HepG2 (cell line): ENCODE measurements around the gene ATP6V0A1. TPM values are rescaled to one million over a fixed set of nuclear protein-coding genes. Genes with fewer than 3 reads are reported as not detected.

Source experiments
- BRD4 ChIP-seq: sonication (generic); formaldehyde crosslinking; IDR thresholded peaks from 2 replicates; pipeline ENCODE4 v1.4.0; 2020; ENCODE audit warnings: missing genetic modification reagents
- BRF2 ChIP-seq: sonication (generic); formaldehyde crosslinking; IDR thresholded peaks from 2 replicates; pipeline ENCODE4 v1.8.1; 2022; ENCODE audit warnings: mild to moderate bottlenecking, missing genetic modification reagents
- DPF2 ChIP-seq: sonication (generic); formaldehyde crosslinking; IDR thresholded peaks from 2 replicates; pipeline ENCODE4 v1.4.0; 2020; ENCODE audit warnings: mild to moderate bottlenecking, low read depth, missing genetic modification reagents, borderline replicate concordance
- DR1 ChIP-seq: sonication (generic); formaldehyde crosslinking; IDR thresholded peaks from 2 replicates; pipeline ENCODE4 v1.8.0; 2021; ENCODE audit warnings: mild to moderate bottlenecking, missing genetic modification reagents, inconsistent platforms
- HNF4A ChIP-seq: sonication (generic); formaldehyde crosslinking; IDR thresholded peaks from 2 replicates; pipeline ENCODE4 v1.4.0; 2020; ENCODE audit warnings: missing genetic modification reagents
- HNRNPLL ChIP-seq: fragments of 200-400 bp; formaldehyde crosslinking; IDR thresholded peaks from 2 replicates; pipeline ENCODE4 v1.6.1; 2017; ENCODE audit warnings: mild to moderate bottlenecking, low read depth, low read length; ENCODE audit not compliant: poor library complexity, severe bottlenecking
- ISL2 ChIP-seq: sonication (generic); formaldehyde crosslinking; IDR thresholded peaks from 2 replicates; pipeline ENCODE4 v1.5.0; 2020; ENCODE audit warnings: missing genetic modification reagents
- KAT8 ChIP-seq: IDR thresholded peaks from 2 replicates; pipeline ENCODE4 v1.6.1; 2016; ENCODE audit warnings: missing genetic modification reagents, missing compliant biosample characterization
- NFYB ChIP-seq: sonication (generic); formaldehyde crosslinking; IDR thresholded peaks from 2 replicates; pipeline ENCODE4 v1.4.0; 2020; ENCODE audit warnings: missing genetic modification reagents
- PAWR ChIP-seq: sonication (generic); formaldehyde crosslinking; IDR thresholded peaks from 2 replicates; pipeline ENCODE4 v1.4.0; 2020; ENCODE audit warnings: missing genetic modification reagents, mild to moderate bottlenecking, borderline replicate concordance
- PLRG1 ChIP-seq: fragments of 450-650 bp; conservative IDR thresholded peaks from 2 replicates; pipeline ENCODE4 v1.6.1; 2016
- POLR2A ChIP-seq, 2 experiments: IDR thresholded peaks; 2 replicates each; pipeline ENCODE4 v1.6.1; 2011; ENCODE audit warnings: low read depth in 2 of 2, low read length in 2 of 2, mild to moderate bottlenecking in 1 of 2, moderate library complexity in 1 of 2; ENCODE audit not compliant: insufficient read depth in 1 of 2
- POLR2AphosphoS5 ChIP-seq: IDR thresholded peaks from 2 replicates; pipeline ENCODE4 v1.6.1; 2012; ENCODE audit warnings: low read depth, low read length
- RORA ChIP-seq: sonication (generic); formaldehyde crosslinking; IDR thresholded peaks from 2 replicates; pipeline ENCODE4 v1.5.0; 2020; ENCODE audit warnings: mild to moderate bottlenecking, missing genetic modification reagents, moderate library complexity
- SAP130 ChIP-seq: IDR thresholded peaks from 2 replicates; pipeline ENCODE4 v1.6.1; 2016; ENCODE audit warnings: low read depth
- SP2 ChIP-seq: sonication (generic); formaldehyde crosslinking; IDR thresholded peaks from 2 replicates; pipeline ENCODE4 v1.5.1; 2020; ENCODE audit warnings: mild to moderate bottlenecking, missing genetic modification reagents
- TERF1 ChIP-seq: sonication (generic); formaldehyde crosslinking; IDR thresholded peaks from 2 replicates; pipeline ENCODE4 v1.8.0; 2022; ENCODE audit warnings: mild to moderate bottlenecking, missing genetic modification reagents, moderate library complexity
- ZBTB49 ChIP-seq: sonication (generic); formaldehyde crosslinking; IDR thresholded peaks from 2 replicates; pipeline ENCODE4 v1.4.0; 2020; ENCODE audit warnings: missing genetic modification reagents, borderline replicate concordance
- ZFP62 ChIP-seq: sonication (generic); formaldehyde crosslinking; IDR thresholded peaks from 2 replicates; pipeline ENCODE4 v1.4.0; 2020; ENCODE audit warnings: missing genetic modification reagents
- ZNF234 ChIP-seq: sonication (generic); formaldehyde crosslinking; conservative IDR thresholded peaks from 2 replicates; pipeline ENCODE4 v1.5.1; 2020; ENCODE audit warnings: mild to moderate bottlenecking, missing genetic modification reagents
- ZNF503 ChIP-seq: sonication (generic); formaldehyde crosslinking; IDR thresholded peaks from 2 replicates; pipeline ENCODE4 v1.4.0; 2020; ENCODE audit warnings: missing genetic modification reagents
- ZNF550 ChIP-seq: sonication (generic); formaldehyde crosslinking; IDR thresholded peaks from 2 replicates; pipeline ENCODE4 v1.4.0; 2020; ENCODE audit warnings: mild to moderate bottlenecking, missing genetic modification reagents, borderline replicate concordance
- ZNF607 ChIP-seq: sonication (generic); formaldehyde crosslinking; IDR thresholded peaks from 2 replicates; pipeline ENCODE4 v1.5.1; 2020; ENCODE audit warnings: missing genetic modification reagents, mild to moderate bottlenecking, borderline replicate concordance
- ZNF746 ChIP-seq: sonication (generic); formaldehyde crosslinking; IDR thresholded peaks from 2 replicates; pipeline ENCODE4 v1.8.0; 2022; ENCODE audit warnings: mild to moderate bottlenecking, missing genetic modification reagents
- ZSCAN12 ChIP-seq: sonication (generic); formaldehyde crosslinking; IDR thresholded peaks from 2 replicates; pipeline ENCODE4 v1.9.0; 2021; ENCODE audit warnings: mild to moderate bottlenecking, missing genetic modification reagents
- polyA plus RNA-seq, 8 experiments: library from polyadenylated mRNA; depleted of rRNA in 3 of 8; stranded (reverse) in 7 of 8; unstranded in 1 of 8; fragments of >200 nt; fragmentation: Illumina TruSeq in 4 of 8; extraction: Trizol in 4 of 8; gene quantifications; 2 replicates each; pipeline versions ENCODE4 v1.2.1 to v1.2.3, GENCODE V29; 2011 to 2016; ENCODE audit warnings: low read depth in 4 of 8, missing spikeins in 1 of 8, mixed read lengths in 1 of 8; ENCODE audit not compliant: insufficient read depth in 1 of 8
- total RNA-seq, 5 experiments: library from RNA; depleted of rRNA; stranded (reverse); fragments of >200 nt; fragmentation: Illumina TruSeq; extraction: Trizol; gene quantifications; 2 replicates each; pipeline ENCODE4 v1.2.3, GENCODE V29; 2016; ENCODE audit warnings: low read depth in 1 of 5

The ATP6V0A1 gene
- total and polyA plus RNA-seq, 2 of the 13 experiments (the other 11 are each of a cell fraction or from before 2014, with no cell fraction given) = 27.9 to 54.1 TPM

- no peak for TF ChIP-seq ZBTB49 (CRISPR knock-in tag)
- TF ChIP-seq NFYB = peak; percentile 82
- peak; percentile 66; the same call in 1 of the 2 replicates for TF ChIP-seq BRD4
- TF ChIP-seq ZFP62 (CRISPR knock-in tag) = no peak
- TF ChIP-seq ZNF234 = 0 out of 2 replicates have a peak, but pooled peaks have one; percentile 70
- TF ChIP-seq HNRNPLL = peak; percentile 80
- peak; percentile 32; the same call in 1 of the 2 replicates for TF ChIP-seq ZNF550
- peak; percentile 80; the same call in 1 of the 2 replicates for TF ChIP-seq ZNF746
- TF ChIP-seq SAP130 = peak; percentile 78
- peak; percentile 76; the same call in 1 of the 2 replicates for TF ChIP-seq ZNF503 (CRISPR knock-in tag)
- TF ChIP-seq ZNF607 (CRISPR knock-in tag) = peak; percentile 82; the same call in 1 of the 2 replicates
- TF ChIP-seq ZSCAN12 (CRISPR knock-in tag) = peak; percentile 79; the same call in 1 of the 2 replicates
- peak; percentile 73; the same call in 1 of the 2 replicates for TF ChIP-seq DR1 (CRISPR knock-in tag)
- 0 out of 2 replicates have a peak, but pooled peaks have one; percentile 23 for TF ChIP-seq HNF4A (CRISPR knock-in tag)
- no peak for TF ChIP-seq PAWR (CRISPR knock-in tag)
- peak; percentile 90 to 94 for TF ChIP-seq POLR2A (IDR thresholded peaks at IDR 0.05; ENCODE audit: insufficient read depth in 1 of 2, low read depth in 2 of 2, low read length in 2 of 2)
- TF ChIP-seq DPF2 (CRISPR knock-in tag) = no peak
- no peak for TF ChIP-seq PLRG1
- TF ChIP-seq ISL2 (CRISPR knock-in tag) = peak; percentile 80
- no peak for TF ChIP-seq TERF1 (CRISPR knock-in tag)
- peak; percentile 75 for TF ChIP-seq POLR2AphosphoS5
- TF ChIP-seq BRF2 (CRISPR knock-in tag) = no peak
- TF ChIP-seq KAT8 = peak; percentile 74
- no peak for TF ChIP-seq RORA (CRISPR knock-in tag)
- peak; percentile 46; the same call in 1 of the 2 replicates for TF ChIP-seq SP2 (CRISPR knock-in tag)
These were observed 35.5 kb upstream of the ATP6V0A1 start, which contains the start of gene CAVIN1 (continued) for GRCh38 chr17:42422958-42423712.
